ENCODE measurements around the gene SCN9A.

GRCh38 chr2:166372046-166372445, 3.7 kb downstream of the SCN9A start:
- TF ChIP-seq CTCF (IDR thresholded peaks at IDR 0.05; ENCODE audit: poor library complexity, severe bottlenecking) (no peak), RAD21 (conservative IDR thresholded peaks at IDR 0.05) (no peak), SMC3 (conservative IDR thresholded peaks at IDR 0.05; ENCODE audit: poor library complexity) (no peak), TAF1 (IDR thresholded peaks at IDR 0.05; ENCODE audit: low read depth) (no peak), EZH2 (IDR thresholded peaks at IDR 0.05; ENCODE audit: borderline replicate concordance, insufficient read depth, low read length, poor library complexity, severe bottlenecking) (no peak), POLR2AphosphoS5 (IDR thresholded peaks at IDR 0.05) (no peak)
